DOHH2 (cell line): ENCODE measurements around the gene DOK3.

Experiments
- CTCF ChIP-seq: fragments of 200-600 bp; sonication (generic); IDR thresholded peaks from one replicate; pipeline ENCODE4 v1.5.1; 2014; ENCODE audit warnings: antibody characterized with exemption, mild to moderate bottlenecking, low read depth, low read length; ENCODE audit not compliant: poor library complexity, severe bottlenecking
- EZH2phosphoT487 ChIP-seq: fragments of 200-600 bp; sonication (generic); IDR thresholded peaks from 2 replicates; pipeline ENCODE4 v1.6.1; 2017; ENCODE audit warnings: borderline replicate concordance, mild to moderate bottlenecking, antibody characterized with exemption, low read length, moderate library complexity, mixed read lengths

- TF ChIP-seq CTCF (no peak), EZH2phosphoT487 (no peak)
Measured at GRCh38 chr5:177511181-177511580, 1.6 kb upstream of the DOK3 start.
